GM21717 (cell line): ENCODE results near the gene PUS3.
"Not testable (repeated sequence)": the region's sequence is repeated elsewhere in the genome, so short reads cannot be mapped to it uniquely, and the experiment has no call there.

Source experiments
- ATAC-seq: cut with Tn5 transposase; IDR thresholded peaks from one replicate; pipeline ENCODE4 v1.9.1; 2021; ENCODE audit warnings: mild to moderate bottlenecking, moderate library complexity; ENCODE audit not compliant: unreplicated experiment

PUS3 gene

GRCh38 chr11:125873881-125874555, 29.0 kb downstream of the PUS3 start:
- ATAC-seq: no peak

GRCh38 chr11:125872138-125872491, 30.9 kb downstream of the PUS3 start:
- ATAC-seq: no peak

- no peak for ATAC-seq
Measured at GRCh38 chr11:125871391-125872137, 31.4 kb downstream of the PUS3 start.

- no peak for ATAC-seq
Measured at GRCh38 chr11:125869521-125869920, 33.5 kb downstream of the PUS3 start.

GRCh38 chr11:125865354-125865753, 37.7 kb downstream of the PUS3 start:
- not testable (repeated sequence) for ATAC-seq

- not testable (repeated sequence) for ATAC-seq
Measured at GRCh38 chr11:125862786-125863185, 40.2 kb downstream of the PUS3 start.

- not testable (repeated sequence) for ATAC-seq
Measured at GRCh38 chr11:125857670-125858069, 45.3 kb downstream of the PUS3 start.

GRCh38 chr11:125846188-125846587, 56.8 kb downstream of the PUS3 start:
- ATAC-seq: no peak
